Fibroblast of skin of right quadriceps (primary cell): ENCODE measurements around the gene KLHL35.

Source experiments
- DNase-seq: peaks from one replicate; pipeline ENCODE4 v3.0.0-alpha.2; 2013

The KLHL35 gene

DNA sequence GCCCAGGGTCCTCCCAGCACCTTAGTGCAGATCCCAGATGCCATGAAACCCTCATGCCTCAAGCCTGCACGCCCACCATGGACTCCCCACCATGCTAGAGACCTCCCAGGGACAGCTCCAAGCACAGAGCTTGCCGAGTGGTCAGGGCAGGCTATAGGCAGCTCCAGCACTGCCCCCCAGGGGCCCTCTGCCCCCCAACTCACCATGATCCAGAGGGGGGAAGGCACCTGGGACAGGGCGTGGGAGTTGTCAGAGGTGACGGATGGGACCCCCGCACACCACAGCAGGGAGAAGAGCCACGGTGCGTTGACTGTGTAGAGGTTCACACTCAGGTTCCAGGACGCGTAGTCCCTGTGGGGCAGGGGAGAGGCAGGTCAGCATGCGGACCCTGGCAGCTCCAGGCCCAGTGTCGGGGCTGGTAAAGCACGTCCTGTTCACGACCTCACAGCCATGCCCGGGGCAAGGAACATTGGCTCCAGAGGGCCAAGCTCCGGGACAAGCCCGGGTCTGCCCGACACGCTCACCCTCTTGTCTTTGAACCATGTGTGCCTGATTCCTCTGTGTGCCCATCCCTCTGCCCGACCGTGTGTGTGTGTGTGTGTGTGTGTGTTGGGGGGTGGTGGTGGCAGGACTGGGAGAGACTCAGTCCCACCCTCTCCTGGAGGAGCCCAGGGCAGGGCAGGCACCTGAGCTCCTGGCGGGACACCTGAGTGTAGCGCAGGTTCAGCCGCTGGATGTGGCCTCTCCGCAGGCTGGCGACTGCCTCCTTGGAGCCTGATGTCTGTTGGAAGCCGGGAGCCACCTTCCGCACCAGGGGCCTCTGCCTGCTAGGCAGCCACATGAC, 8.2 kb upstream of the KLHL35 start:
- no peak for DNase-seq

DNA sequence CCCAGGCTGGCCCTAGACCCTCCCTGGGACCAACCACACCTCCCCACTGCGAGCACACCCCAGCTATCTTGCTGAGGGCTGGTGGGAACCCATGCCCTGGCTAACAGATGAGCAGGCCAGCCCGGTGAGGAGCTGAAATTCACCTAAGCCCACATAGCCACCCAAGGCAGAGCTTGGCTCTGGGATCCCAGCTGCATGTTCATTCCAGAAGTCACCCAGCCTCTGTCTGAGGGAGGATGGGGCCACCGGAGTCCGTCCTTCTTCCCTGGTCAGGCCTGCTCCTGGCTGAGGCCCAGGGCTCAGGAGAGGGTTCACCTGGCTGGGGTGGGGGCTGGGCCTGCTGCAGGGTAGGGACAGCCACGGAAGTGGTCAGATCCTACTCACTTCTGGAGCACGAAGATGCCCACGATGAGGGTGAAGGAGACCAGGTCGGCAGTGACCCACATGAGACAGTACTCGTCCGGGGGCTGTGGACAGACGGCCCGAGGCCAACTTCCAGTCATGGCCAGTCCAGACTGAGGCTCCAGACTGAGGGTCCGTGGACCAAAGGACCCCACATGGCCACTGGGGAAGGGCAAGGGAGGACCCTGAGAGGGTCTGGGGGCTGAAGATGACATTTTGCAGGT, 6.6 kb upstream of the KLHL35 start:
- DNase-seq = no peak

DNA sequence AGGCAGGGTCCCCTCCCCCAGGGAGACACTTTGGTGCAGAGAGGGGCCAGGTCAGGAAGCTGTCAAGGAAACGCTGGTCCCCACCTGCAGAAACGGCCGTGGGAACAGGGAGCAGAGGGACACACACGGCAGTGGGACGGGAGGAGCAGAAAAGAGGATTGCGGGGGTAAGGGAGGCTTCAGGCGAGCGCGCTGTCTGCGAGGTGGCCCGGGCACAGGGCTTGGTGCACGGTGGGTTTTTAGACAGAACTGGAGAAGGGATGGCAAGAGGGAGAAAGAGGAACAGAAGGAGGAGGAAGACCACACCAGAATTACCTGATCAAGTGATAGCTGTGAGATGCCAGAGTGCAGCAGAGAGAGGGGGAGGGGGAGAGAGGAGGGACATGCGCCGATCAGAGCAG, 6.0 kb upstream of the KLHL35 start:
- no peak for DNase-seq

DNA sequence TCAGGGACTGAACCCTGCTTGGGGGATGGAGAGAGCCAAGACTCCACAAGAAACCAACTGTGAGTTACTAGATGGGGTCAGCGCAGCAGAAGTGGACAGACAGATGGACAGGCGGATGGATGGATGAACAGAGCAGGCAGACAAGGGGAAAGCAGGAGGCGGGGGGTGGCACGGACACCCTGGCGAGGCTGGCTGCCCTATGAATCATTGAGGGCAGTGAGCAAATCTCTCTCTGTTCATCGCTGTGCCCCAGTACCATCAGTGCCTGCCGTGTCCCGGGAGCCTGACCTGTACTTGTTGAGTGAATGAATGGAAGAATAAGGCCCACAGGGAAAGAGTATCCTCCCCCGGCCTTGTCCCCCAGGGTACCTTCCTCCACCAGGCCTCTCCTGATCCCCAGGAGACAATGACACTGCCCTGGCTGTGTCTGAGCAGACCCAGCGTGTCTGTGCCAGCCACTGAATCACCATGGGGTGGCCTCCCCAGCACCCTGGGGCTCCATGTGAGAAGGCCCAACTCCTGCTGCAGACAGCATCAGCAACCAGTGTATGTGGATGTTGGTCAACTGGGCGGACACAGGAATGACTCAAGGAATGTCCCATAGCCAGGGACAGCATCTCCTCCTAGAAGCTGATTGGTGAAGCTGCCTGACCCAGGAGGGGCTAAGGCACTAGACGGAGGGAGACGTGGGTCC, 5.1 kb upstream of the KLHL35 start:
- DNase-seq = no peak

DNA sequence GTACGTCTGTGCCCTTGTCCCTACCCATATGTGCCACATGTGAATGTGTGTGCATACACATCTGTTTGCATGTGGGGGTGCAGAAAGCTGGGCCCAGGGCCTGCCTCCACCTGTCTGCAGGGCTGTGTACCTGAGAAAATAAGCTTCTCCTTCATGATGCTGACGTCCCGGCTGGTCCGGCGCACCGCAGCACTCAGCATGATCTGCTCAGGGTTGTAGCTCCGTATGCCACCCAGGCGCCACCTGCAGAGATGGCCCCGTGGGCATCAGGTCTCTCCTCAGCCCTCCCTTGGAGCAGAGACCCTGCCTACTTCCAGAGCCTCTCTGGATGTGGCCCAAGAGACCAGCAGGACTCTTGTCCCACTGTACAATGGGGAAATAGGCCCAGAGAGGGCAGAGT, 3.8 kb upstream of the KLHL35 start:
- DNase-seq = no peak

DNA sequence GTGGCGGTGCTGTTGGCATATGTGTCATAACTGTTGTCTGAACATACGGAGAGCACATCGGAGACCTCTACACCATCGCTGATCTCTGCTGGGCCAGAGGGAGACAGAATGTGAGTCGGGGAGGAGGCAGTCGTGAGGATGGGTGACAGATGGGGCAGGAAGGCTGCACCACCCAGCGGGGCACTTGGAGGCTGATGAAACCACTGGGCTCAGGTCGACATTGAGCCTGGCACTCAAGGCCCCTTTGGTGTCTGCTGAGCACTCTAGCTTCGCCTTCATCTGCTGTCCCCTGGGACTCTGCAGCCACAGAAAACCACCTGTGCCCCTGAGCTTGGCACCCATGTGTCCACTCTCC, 2.5 kb upstream of the KLHL35 start:
- DNase-seq = no peak

DNA sequence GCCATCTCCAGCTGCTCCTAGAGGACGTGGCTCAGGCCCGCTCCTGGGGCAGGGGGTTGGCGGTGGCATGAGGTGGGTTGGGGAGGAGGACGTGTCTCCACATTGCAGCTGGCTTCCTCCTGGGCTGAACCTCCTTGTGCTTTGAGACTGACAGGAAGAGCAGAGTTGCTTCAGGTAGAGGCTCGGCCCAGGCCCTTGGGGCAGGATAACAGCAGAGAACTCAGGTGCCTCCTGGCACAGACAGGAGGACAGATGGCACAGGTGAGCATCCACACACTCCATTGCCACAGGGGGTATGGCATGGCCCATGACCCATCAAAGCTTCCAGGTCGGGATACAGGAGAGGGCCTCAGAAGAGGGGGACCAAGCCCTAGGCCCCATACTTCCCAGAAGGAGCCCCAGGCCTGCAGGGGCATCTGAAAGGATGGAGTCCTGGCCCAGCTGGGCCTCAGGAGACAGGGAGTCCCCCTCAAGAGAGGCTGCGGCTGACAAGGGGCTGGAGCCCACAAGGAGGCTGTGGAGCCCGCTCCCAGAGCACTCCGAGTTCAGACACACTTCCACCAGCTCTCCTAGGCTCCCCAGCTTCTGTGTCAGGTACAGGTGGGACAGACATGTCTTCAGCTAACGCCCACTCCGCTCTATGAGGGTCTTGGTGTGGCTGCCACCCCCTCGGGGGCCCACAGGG, 2.0 kb upstream of the KLHL35 start:
- DNase-seq = no peak

DNA sequence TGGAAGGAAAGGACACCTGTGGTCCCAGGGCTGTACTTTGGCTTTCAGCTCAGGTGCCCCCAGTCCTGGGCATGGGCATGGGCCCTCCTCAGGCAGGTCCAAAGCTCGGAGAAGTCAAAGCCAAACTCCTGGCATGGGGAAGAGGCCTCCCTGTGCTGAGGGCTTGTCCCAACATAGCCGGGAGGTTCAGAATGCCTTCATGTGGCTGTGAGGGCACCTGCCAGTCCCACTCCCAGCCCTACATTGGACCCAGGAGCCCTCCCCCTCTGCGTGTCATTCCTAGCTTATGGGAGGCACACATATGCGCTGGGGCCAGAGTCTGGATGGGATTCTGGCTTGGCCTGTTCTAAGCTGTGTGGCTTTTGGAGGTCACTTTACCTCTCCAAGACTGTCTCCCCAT, 1.0 kb upstream of the KLHL35 start:
- no peak for DNase-seq

DNA sequence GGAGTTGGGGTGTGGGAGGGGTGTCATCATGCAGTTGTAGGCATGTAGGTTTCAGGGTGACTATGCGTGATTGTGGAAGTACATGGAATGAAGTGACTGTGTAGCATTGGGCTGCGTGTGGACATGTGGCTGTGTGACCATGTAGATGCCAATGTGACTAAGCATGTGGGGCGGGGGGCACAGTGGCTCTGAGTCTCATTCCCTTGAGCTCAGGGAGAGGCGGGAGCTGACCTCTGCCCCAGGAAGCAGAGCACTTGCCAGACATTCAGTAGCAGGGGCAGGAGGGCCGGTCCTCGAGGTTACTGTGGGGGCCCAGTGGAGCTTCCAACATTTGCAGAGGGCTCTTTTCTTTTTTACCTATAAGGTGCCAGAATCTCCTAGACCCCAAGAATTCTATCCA, 440 bp upstream of the KLHL35 start:
- no peak for DNase-seq

DNA sequence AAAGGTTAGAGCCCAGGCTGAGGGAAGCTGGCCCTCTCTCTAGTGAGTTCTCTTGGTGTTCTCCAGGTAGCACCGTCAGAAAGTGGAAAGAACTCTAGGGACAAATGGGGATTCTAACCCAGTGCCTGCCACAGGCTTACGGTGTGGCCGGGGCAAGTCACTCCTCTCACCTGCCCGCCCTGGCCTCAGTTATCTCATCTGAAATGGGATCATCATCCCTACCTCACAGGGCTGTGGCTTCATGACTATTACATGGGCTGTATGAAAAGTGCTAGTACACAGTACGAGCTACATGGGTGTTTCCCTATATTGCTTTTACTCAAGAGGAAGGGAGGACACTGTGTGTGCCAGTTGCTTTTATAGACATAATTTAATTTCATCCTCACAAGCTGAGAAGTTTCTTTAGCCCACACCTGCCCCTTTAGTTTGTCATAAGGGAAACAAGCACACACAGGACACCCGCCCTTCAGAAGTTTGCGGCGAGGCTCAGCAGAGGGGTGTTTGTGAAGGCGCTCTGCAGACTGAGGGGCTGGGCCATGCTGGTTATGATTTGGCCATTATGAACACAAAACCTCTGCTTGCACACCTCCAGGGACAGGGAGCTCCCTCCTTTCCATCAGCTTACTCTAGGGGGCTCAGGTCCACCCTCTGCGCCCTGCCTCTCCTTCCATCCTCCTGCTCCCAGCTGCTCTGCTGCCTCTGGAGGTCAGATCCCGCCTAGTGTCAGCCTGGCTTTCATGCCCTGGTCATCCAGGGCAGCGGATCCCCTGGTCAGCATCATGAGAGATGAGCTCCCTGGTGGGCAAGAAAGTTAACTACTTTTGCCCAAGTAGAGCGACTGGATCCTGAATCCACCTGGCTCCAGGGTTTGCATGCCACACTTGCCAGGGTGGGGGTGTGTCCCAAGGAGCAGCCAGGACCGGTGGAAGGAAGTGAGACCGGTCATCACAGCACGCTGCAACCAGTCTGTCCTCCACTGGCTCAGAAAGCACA, 1.2 kb downstream of the KLHL35 start:
- no peak for DNase-seq

DNA sequence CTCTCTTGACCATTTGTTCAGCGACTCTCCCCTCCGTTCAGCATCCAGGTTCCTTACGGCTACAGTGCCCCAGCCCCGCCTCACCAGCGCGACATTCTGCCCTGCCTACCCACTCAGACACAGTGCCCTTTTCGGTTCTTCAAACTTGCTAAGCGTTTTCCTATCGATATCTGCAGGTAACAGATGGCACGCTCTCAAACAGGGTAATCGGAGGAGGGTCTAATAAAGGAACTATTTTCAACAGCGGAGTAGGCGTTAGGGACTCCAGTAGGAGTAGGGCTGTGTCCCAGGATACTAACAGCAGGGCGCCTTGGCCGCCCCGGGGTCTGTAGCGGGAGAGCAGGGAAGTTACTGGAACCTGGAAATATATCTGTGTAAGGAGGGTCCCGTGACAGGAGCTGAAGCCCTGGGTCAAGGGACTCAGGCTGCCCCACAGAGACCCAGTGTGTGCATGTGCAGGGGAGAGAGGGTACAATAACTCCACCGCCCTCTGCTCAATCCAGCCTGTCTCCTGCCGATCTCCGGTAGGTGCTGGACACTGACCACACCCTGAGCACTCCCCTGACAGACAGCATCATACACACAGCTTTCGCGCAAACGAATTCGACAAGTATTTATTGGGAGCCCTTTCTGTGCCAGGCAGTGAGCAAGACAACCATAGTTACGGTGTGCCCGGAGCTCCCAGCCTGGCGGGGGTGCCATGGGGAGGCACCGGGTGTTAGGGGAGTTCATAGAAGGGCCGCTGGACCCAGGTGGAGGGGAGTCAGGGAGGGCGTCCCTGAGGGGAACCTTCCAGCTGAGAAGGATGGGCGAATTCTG, 2.1 kb downstream of the KLHL35 start:
- DNase-seq = no peak

DNA sequence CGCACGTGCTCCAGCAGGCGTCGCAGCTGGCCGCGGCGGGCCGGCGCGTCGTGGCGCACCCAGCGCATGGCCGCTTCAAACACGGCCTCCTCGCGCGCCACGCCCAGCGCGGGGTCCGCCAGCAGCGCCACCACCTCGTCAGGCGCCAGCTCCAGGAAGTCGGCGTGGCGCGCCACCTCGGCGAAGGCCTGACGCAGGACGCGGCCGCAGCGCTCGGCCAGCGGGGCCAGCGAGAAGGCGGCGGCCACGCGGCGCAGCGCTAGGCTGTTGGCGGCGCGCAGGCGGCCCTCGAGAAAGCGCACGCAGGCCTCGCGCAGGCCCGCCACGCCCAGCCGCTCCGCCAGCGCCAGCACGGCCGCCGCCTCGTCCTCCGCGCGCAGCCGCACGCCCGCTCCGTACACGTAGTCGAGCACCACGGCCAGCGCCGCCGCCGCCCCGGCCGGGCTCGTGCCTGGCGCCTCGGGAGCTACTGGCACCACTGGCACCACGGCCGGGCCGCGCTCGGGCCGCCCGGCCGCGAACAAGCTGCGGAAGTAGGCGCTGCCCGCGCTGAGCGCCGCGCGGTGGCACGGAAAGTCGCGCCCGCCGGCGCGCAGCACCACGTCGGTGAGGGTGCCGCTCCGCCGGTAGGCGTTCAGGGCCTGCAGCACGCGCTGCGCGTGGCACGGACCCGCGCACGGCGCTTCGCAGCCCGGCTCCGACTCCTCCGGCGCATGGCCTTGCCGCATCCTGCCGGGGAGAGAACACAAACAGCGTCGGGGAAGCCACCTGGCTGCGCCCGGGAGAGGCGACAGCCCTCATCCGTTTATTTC, 2.9 kb downstream of the KLHL35 start:
- peak; percentile 72 for DNase-seq

DNA sequence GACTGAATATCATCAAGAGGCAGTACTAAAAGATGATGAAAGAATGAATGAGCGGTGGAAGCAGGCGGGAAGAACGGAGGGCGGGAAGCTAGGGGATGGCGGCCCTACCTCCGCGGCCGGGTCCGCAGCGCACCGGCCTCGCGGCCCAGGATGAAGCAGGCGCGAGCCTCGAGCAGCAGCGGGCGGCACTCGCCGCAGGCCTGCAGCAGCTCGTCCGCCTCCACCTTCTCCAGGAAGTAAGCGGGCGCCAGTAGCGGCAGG, 3.4 kb downstream of the KLHL35 start:
- no peak for DNase-seq

DNA sequence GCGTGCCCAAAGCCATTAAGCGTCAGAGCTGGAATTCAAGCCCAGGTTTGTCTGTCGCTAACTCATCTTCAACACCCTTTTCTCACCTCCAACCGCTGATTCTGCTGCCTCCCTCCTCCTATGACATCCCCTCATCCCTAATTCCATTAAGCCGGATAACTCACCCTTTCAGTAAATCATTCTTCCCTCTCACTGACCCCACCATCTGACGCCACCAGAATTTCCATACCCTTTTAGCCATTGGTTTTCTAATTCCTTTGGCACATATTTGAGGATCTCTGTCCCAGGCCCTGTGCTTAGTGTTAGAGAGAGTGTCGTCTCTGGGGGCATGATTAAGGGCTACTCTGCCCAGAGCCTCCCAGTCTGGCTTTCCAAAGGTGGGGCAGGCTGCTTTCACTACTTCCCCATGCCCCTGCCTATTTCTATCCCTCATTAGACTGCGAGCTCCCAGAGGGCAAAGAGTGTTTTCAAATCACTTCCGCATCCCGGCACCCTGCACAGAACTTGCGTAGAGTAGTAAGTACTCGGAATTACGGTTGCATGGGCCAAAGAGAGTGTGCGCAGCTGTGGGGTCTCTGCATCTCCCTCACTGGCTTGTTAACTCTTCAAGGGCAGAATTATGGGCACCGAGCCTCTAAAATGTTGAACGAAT, 3.9 kb downstream of the KLHL35 start:
- DNase-seq = no peak

DNA sequence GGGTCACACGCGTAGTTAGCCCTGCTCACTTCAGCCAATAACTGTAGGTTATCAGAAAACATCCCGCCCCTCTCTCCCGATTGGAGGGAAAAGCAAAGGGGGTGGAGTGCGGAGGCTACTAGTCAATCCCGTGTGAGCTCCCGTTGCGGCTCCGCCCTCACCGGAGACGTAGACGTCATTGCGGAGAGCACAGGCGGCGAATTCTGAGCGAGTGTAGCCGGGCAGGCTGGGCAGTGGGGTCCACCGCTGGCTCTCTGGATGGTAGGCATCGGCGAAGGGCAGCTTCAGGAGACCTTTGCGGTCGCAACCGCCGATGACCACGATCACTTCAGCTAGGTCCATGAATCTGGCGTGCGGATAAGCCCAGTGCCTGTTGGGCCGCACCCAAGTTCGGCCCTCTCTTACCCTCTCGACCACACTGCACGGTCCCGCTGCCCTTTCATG, 4.7 kb downstream of the KLHL35 start:
- DNase-seq = peak; percentile 87

DNA sequence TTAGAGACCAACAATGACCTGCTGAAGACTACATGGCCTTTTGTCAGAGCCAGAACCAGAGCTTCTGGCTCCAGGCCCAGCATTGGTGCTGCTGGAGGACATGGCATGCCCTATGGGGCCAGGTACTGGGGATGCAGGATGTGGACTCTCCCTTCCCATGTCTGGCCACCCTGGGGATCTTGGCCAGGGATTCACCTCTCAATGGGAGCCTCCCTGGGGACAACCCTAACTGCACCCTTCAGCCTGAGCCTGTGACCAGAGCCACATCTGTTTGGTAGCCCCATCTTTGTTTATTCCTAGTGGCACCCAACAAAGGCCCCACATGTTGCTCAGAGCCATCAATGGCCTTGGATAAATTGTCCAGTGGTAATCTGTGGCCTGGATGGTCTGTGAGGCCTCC, 5.8 kb downstream of the KLHL35 start:
- no peak for DNase-seq

DNA sequence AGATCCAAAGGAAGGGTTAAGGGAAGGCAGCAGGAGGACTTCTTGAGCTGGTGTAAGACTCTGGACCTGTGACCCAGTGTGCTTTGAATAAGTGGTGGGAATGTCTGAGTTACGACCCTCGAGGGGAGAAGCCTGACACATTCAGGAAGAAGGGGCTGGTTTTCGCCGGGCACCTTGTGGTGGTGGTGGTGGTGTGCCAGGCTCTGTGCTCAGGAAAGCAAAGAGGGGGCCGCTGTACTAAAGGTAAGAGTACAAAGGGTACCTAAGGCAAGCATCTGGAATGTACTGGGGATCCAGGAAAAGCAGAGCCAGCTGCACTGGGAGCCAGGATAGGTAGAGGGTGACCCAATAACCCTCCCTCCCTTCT, 6.3 kb downstream of the KLHL35 start:
- no peak for DNase-seq

DNA sequence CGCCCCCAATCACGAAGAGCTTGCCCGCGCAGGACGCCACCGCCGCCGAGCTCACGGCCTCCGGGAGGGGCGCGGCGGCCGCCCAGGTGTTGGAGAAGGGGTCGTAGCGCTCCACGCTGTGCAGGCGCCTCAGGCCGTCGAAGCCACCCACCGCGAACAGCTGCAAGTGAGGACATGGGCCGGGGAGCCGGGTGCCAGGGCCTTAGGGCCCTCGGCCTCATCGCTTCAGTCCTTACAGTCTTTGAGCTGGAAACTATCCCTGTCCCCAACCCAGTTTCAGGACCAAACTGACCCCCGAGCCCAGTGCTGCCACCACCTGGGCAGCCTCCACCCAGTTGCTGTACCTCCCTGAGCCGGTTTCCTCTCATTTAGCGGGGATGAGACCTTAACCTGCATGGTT, 7.6 kb downstream of the KLHL35 start:
- DNase-seq = no peak

DNA sequence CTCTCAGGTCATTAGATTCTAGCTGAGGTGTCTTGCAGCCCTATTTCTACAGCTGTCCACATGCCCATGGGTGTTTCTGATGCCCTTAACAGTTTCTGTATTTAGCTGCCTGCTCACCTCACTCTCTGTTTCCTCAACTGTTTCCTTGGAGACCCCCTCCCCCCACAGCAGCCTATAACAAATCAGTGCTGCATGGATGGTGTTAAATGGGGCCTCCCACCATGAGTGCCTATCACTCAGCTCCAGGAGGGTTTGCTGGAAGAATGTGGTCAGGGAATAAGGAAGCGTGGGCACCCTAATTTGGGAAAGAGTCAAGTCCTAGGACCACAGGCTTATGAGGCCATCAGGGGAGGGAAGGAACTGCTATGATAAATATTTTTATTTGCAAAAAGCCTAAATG, 8.6 kb downstream of the KLHL35 start:
- no peak for DNase-seq

DNA sequence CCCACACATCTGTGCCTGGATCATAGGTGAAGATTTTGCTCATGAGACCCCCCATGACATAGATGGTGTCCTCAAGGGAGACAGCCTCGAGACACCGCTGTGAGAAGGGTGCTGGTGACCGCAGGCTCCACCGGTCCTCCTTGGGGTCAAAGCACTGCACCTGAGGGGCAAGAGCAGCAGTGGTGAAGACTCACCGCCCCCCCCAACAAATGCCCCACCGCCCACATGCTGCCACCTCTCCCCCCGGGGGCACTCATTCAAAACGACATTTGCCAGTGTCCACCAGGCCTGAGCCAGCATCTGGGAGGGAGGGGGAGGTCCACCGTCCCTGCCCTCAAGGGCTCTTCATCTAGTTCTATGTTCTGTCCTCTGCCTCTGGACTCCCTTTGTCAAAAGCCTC, 9.3 kb downstream of the KLHL35 start:
- no peak for DNase-seq
